Myocyte (in vitro differentiated cells): ENCODE measurements around the gene NAA40. TPM values are rescaled to one million over a fixed set of nuclear protein-coding genes. Genes with fewer than 3 reads are reported as not detected.

ENCODE experiments used
- total RNA-seq: library from RNA; depleted of rRNA; stranded (reverse); fragments of >200 nt; gene quantifications from 2 replicates; pipeline ENCODE4 v1.2.3, GENCODE V29; 2014

Gene NAA40
- total RNA-seq, 1 donor from 2014 or later = 8.0 TPM

Other genes with a start within 250 kb of the NAA40 start
- gene ZFTA, start 170.2 kb upstream of the NAA40 start, total RNA-seq = 20.7 and 23.2 TPM in 2 replicates
- 16.2 and 16.8 TPM in 2 replicates for gene SPINDOC, start 125.5 kb upstream of the NAA40 start, total RNA-seq
- gene MARK2, start 99.9 kb upstream of the NAA40 start, total RNA-seq = 23.2 and 25.4 TPM in 2 replicates
- gene RCOR2, start 21.8 kb upstream of the NAA40 start, total RNA-seq = 0.53 and 0.57 TPM in 2 replicates
- 396 and 474 TPM in 2 replicates for gene COX8A, start 35.6 kb downstream of the NAA40 start, total RNA-seq
- 41.7 and 47.0 TPM in 2 replicates for gene OTUB1, start 47.4 kb downstream of the NAA40 start, total RNA-seq
- gene FLRT1, start 96.9 kb downstream of the NAA40 start, total RNA-seq = not detected in 2 replicates
- 168 and 469 TPM in 2 replicates for gene MACROD1, start 227.1 kb downstream of the NAA40 start, total RNA-seq
- gene STIP1, start 247.2 kb downstream of the NAA40 start, total RNA-seq = 204 and 216 TPM in 2 replicates